GM12891 (cell line): ENCODE measurements around the gene DNAJB14.

Experiments used
- POLR2A ChIP-seq: IDR thresholded peaks from 2 replicates; pipeline ENCODE4 v1.6.1; 2011; ENCODE audit warnings: low read depth, low read length, control low read depth
- POLR2AphosphoS5 ChIP-seq: IDR thresholded peaks from 2 replicates; pipeline ENCODE4 v1.6.1; 2011; ENCODE audit warnings: low read depth, low read length, control low read depth
- TAF1 ChIP-seq: IDR thresholded peaks from 2 replicates; pipeline ENCODE4 v1.6.1; 2011; ENCODE audit warnings: low read depth, low read length, control low read depth

- TF ChIP-seq POLR2AphosphoS5 (no peak), POLR2A (no peak), TAF1 (no peak)
Measured at GRCh38 chr4:99965173-99965572, 18.8 kb upstream of the DNAJB14 start.
